Spleen (tissue), 7 donors: ENCODE measurements around the gene EFL1.
"Not testable (repeated sequence)": the region's sequence is repeated elsewhere in the genome, so short reads cannot be mapped to it uniquely, and the experiment has no call there.

ENCODE experiments used
- POLR2A ChIP-seq, 3 donors: fragments of 450-650 bp; IDR thresholded peaks; one replicate each; pipeline ENCODE4 v1.5.1; 2017; ENCODE audit warnings: antibody characterized with exemption in 3 of 3, mild to moderate bottlenecking in 1 of 3
- TF ChIP-seq, protein P1 (sequence below), 11 experiments: fragments of 200-600 bp in 7 of 11; fragments of 450-650 bp in 4 of 11; sonication (generic) in 4 of 11; IDR thresholded peaks in 8 of 11; conservative IDR thresholded peaks in 3 of 11; 1 replicate in 7 of 11; 2 replicates in 4 of 11; pipeline versions ENCODE4 v1.4.0 to v1.8.0; 2016 to 2021; ENCODE audit warnings: antibody characterized with exemption in 11 of 11, inconsistent platforms in 4 of 11, mild to moderate bottlenecking in 1 of 11
- donor health status: DM: no; HTN: no; CAD: no; lungs with moderate emphysema.
- donor health status: DM: no; HTN: no; CAD: no.
- donor health status: DM: no; HTN: no; CAD: no.

DNA sequence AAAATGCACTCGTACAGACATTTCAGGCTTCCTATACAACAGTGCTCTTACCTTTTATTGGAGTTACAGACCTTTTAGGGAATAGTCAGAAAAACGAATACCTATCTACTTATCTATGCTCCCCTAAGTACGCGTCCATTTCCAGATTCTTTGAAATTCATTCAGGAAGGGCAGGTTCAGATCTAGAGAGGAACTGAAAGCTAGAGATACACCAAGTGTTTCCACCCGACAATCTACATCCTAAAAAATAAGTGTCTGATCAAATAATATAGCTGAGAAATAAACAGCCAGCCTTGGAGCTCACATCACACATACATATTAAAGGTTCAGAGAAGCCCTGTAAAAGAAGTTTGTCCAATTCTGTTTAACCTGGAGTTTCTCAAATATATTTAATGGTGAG is 18.9 kb downstream of the EFL1 start:
- TF ChIP-seq, protein P1, sequence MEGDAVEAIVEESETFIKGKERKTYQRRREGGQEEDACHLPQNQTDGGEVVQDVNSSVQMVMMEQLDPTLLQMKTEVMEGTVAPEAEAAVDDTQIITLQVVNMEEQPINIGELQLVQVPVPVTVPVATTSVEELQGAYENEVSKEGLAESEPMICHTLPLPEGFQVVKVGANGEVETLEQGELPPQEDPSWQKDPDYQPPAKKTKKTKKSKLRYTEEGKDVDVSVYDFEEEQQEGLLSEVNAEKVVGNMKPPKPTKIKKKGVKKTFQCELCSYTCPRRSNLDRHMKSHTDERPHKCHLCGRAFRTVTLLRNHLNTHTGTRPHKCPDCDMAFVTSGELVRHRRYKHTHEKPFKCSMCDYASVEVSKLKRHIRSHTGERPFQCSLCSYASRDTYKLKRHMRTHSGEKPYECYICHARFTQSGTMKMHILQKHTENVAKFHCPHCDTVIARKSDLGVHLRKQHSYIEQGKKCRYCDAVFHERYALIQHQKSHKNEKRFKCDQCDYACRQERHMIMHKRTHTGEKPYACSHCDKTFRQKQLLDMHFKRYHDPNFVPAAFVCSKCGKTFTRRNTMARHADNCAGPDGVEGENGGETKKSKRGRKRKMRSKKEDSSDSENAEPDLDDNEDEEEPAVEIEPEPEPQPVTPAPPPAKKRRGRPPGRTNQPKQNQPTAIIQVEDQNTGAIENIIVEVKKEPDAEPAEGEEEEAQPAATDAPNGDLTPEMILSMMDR (IDR thresholded peaks at IDR 0.05 in 8 of 11, conservative IDR thresholded peaks at IDR 0.05 in 3 of 11), result not testable (repeated sequence)
- TF ChIP-seq POLR2A (IDR thresholded peaks at IDR 0.05), result not testable (repeated sequence)
